OCI-LY3 (cell line): ENCODE results near the gene LAIR2.
"Not testable (repeated sequence)": the region's sequence is repeated elsewhere in the genome, so short reads cannot be mapped to it uniquely, and the experiment has no call there.

Experiments used
- H2AFZ ChIP-seq: fragments of 200-600, 300-600 bp; shearing (Covaris generic); 2 replicates; pipeline ENCODE4 v1.6.0; 2014; ENCODE audit warnings: antibody characterized with exemption, low read depth, low read length
- H3K27ac ChIP-seq: fragments of 200-600, 300-600 bp; sonication (generic); 2 replicates; pipeline ENCODE4 v1.5.1; 2014; ENCODE audit warnings: mild to moderate bottlenecking, low read length, moderate library complexity, mixed read lengths
- H3K27me3 ChIP-seq: fragments of 200-600, 300-600 bp; sonication (generic); 2 replicates; pipeline ENCODE4 v1.6.1; 2014; ENCODE audit warnings: low read depth, low read length, mixed read lengths
- H3K36me3 ChIP-seq: fragments of 200-600, 300-600 bp; sonication (generic); replicated peaks from 2 replicates; pipeline ENCODE3; 2014; ENCODE audit warnings: low read depth, low read length, mixed read lengths
- H3K4me1 ChIP-seq: fragments of 300-600, 200-600 bp; sonication (generic); 2 replicates; pipeline ENCODE4 v1.6.1; 2014; ENCODE audit warnings: low read length, mixed read lengths
- H3K4me2 ChIP-seq: fragments of 200-600, 300-600 bp; sonication (generic); 2 replicates; pipeline ENCODE4 v1.6.1; 2014; ENCODE audit warnings: low read length, mixed read lengths
- H3K4me3 ChIP-seq: fragments of 300-600, 200-600 bp; sonication (generic); 2 replicates; pipeline ENCODE4 v1.5.1; 2014; ENCODE audit warnings: antibody characterized with exemption, mild to moderate bottlenecking, low read length, moderate library complexity
- H3K79me2 ChIP-seq: fragments of 300-600, 200-600 bp; shearing (Covaris generic); 2 replicates; pipeline ENCODE4 v1.6.1; 2014; ENCODE audit warnings: mild to moderate bottlenecking, low read length, mixed read lengths
- H3K9ac ChIP-seq: fragments of 300-600, 200-600 bp; shearing (Covaris generic); 2 replicates; pipeline ENCODE4 v1.6.0; 2014; ENCODE audit warnings: mild to moderate bottlenecking, low read length, moderate library complexity
- H3K9me3 ChIP-seq: fragments of 200-600, 300-600 bp; shearing (Covaris generic); 2 replicates; pipeline ENCODE4 v1.6.1; 2014; ENCODE audit warnings: low read length, mixed read lengths; ENCODE audit not compliant: insufficient read depth
- H4K20me1 ChIP-seq: fragments of 200-600, 300-600 bp; sonication (generic); 2 replicates; pipeline ENCODE4 v1.6.1; 2016; ENCODE audit warnings: low read length, mixed read lengths; ENCODE audit not compliant: insufficient read depth
- CTCF ChIP-seq: fragments of 200-600, 300-600 bp; sonication (generic); IDR thresholded peaks from 2 replicates; pipeline ENCODE4 v1.5.1; 2014; ENCODE audit warnings: antibody characterized with exemption, low read length, low read depth
- EZH2phosphoT487 ChIP-seq: fragments of 200-600 bp; shearing (Covaris generic); IDR thresholded peaks from 2 replicates; pipeline ENCODE4 v1.6.1; 2018; ENCODE audit warnings: antibody characterized with exemption, mixed run types, low read depth

LAIR2 gene

GRCh38 chr19:54465426-54466109 lies 37.1 kb upstream of the LAIR2 start:
- no peak overlapping the region for H2AFZ ChIP-seq
- H3K4me3 ChIP-seq: no peak overlapping the region
- no peak overlapping the region for H3K9ac ChIP-seq
- peaks cover 22% of the 10 kb centered on the region for H3K36me3 ChIP-seq
- peaks cover 10% of the 10 kb centered on the region for H4K20me1 ChIP-seq
- peaks cover 11% of the 10 kb centered on the region for H3K27me3 ChIP-seq
- TF ChIP-seq CTCF (no peak), EZH2phosphoT487 (no peak)
- no peaks in the 10 kb centered on the region for H3K79me2 ChIP-seq
- no peak overlapping the region for H3K4me2 ChIP-seq
- H3K4me1 ChIP-seq: peaks cover 15% of the 10 kb centered on the region
- H3K9me3 ChIP-seq: no peaks in the 10 kb centered on the region
- no peak overlapping the region for H3K27ac ChIP-seq

GRCh38 chr19:54466110-54466480 lies 36.5 kb upstream of the LAIR2 start:
- H4K20me1 ChIP-seq, H3K79me2 ChIP-seq, H3K9ac ChIP-seq, H3K27ac ChIP-seq, H3K4me2 ChIP-seq, H3K9me3 ChIP-seq, H2AFZ ChIP-seq, H3K4me3 ChIP-seq: not testable (repeated sequence)
- peaks cover 18% of the 10 kb centered on the region for H3K36me3 ChIP-seq
- peaks cover 15% of the 10 kb centered on the region for H3K4me1 ChIP-seq
- H3K27me3 ChIP-seq: peaks cover 15% of the 10 kb centered on the region

GRCh38 chr19:54469496-54469934 lies 33.1 kb upstream of the LAIR2 start:
- H4K20me1 ChIP-seq: no peaks in the 10 kb centered on the region
- H3K79me2 ChIP-seq: no peaks in the 10 kb centered on the region
- H3K36me3 ChIP-seq: no peaks in the 10 kb centered on the region
- H3K4me1 ChIP-seq: 0 out of 2 replicates have a peak, but pooled peaks cover 7% of the 10 kb centered on the region
- H3K9ac ChIP-seq: no peak overlapping the region
- peak overlapping the region; percentile 47; the same call in 1 of the 2 replicates for H2AFZ ChIP-seq
- H3K4me3 ChIP-seq: peak overlapping the region; percentile 25
- no peaks in the 10 kb centered on the region for H3K9me3 ChIP-seq
- peaks cover 24% of the 10 kb centered on the region for H3K27me3 ChIP-seq
- no peak overlapping the region for H3K27ac ChIP-seq
- no peak for TF ChIP-seq CTCF
- no peak for TF ChIP-seq EZH2phosphoT487
- H3K4me2 ChIP-seq: peak overlapping the region; percentile 43

GRCh38 chr19:54470276-54470887 lies 32.2 kb upstream of the LAIR2 start:
- TF ChIP-seq EZH2phosphoT487: no peak
- TF ChIP-seq CTCF: no peak
- Histone ChIP-seq H3K4me1 (0 out of 2 replicates have a peak, but pooled peaks cover 5% of the 10 kb centered on the region), H3K27ac (no peak overlapping the region), H3K36me3 (no peaks in the 10 kb centered on the region), H3K4me2 (no peak overlapping the region), H4K20me1 (no peaks in the 10 kb centered on the region), H3K79me2 (no peaks in the 10 kb centered on the region), H3K9me3 (no peaks in the 10 kb centered on the region), H3K9ac (no peak overlapping the region), H2AFZ (no peak overlapping the region), H3K27me3 (peaks cover 24% of the 10 kb centered on the region), H3K4me3 (no peak overlapping the region)
